K562 (cell line): ENCODE results near the gene RNF152. TPM values are rescaled to one million over a fixed set of nuclear protein-coding genes. Genes with fewer than 3 reads are reported as not detected.

Source experiments
- ATF3 ChIP-seq, 2 experiments: fragments of 450-650 bp in 1 of 2; sonication (generic) in 1 of 2; formaldehyde crosslinking in 1 of 2; IDR thresholded peaks in 1 of 2; conservative IDR thresholded peaks in 1 of 2; 2 replicates each; pipeline versions ENCODE4 v1.6.1 to v1.8.1; 2016 to 2023; ENCODE audit warnings: mild to moderate bottlenecking in 2 of 2, moderate library complexity in 2 of 2, inconsistent platforms in 1 of 2, missing genetic modification reagents in 1 of 2
- ILF3 ChIP-seq: fragments of 450-650 bp; IDR thresholded peaks from 2 replicates; pipeline ENCODE4 v1.6.1; 2018; ENCODE audit warnings: antibody characterized with exemption, mild to moderate bottlenecking, moderate library complexity, borderline replicate concordance
- JUNB ChIP-seq: fragments of 450-650 bp; formaldehyde crosslinking; conservative IDR thresholded peaks from 2 replicates; pipeline ENCODE4 v1.4.0; 2020; ENCODE audit warnings: mild to moderate bottlenecking
- KDM5B ChIP-seq: fragments of 200-600 bp; sonication (generic); IDR thresholded peaks from 2 replicates; pipeline ENCODE4 v1.6.1; 2012; ENCODE audit warnings: low read depth, mild to moderate bottlenecking, moderate library complexity, low read length, control low read depth, inconsistent platforms; ENCODE audit not compliant: insufficient replicate concordance
- PRDM10 ChIP-seq: fragments of 450-650 bp; IDR thresholded peaks from 2 replicates; pipeline ENCODE4 v1.6.1; 2018; ENCODE audit not compliant: partially characterized antibody
- PTTG1 ChIP-seq: fragments of 450-650 bp; IDR thresholded peaks from 2 replicates; pipeline ENCODE4 v1.6.1; 2016; ENCODE audit warnings: low read depth, mild to moderate bottlenecking, missing genetic modification characterization, missing compliant biosample characterization
- YBX1 ChIP-seq: fragments of 450-650 bp; IDR thresholded peaks from 2 replicates; pipeline ENCODE4 v1.7.1; 2016; ENCODE audit warnings: mild to moderate bottlenecking
- ZNF174 ChIP-seq: fragments of 250-450 bp; sonication (Bioruptor Pico); IDR thresholded peaks from 2 replicates; pipeline ENCODE4 v1.4.0; 2020; ENCODE audit warnings: mild to moderate bottlenecking
- polyA plus RNA-seq, 8 experiments: library from polyadenylated mRNA; depleted of rRNA in 4 of 8; stranded (reverse) in 5 of 8; unstranded in 3 of 8; fragments of >200 nt; fragmentation: Nextera tagmentation in 2 of 8; fragmentation: Illumina TruSeq in 1 of 8; extraction: Ambion mirVana in 2 of 8; extraction: Trizol in 1 of 8; gene quantifications; 2 replicates each; pipeline versions ENCODE4 v1.2.1 to v1.2.3, GENCODE V29; 2011 to 2014; ENCODE audit warnings: inconsistent platforms in 1 of 8, missing spikeins in 1 of 8
- total RNA-seq, 7 experiments: library from RNA; depleted of rRNA in 6 of 7; stranded (reverse); fragments of >200 nt in 6 of 7; fragmentation: Illumina TruSeq in 2 of 7; extraction: Trizol in 2 of 7; gene quantifications; 2 replicates each; pipeline versions ENCODE4 v1.2.1 to v1.2.3, GENCODE V29; 2011 to 2021; ENCODE audit warnings: low replicate concordance in 1 of 7

Gene RNF152
- total and polyA plus RNA-seq, 9 of the 15 experiments (the other 6 are each of a cell fraction or from before 2014, with no cell fraction given): 0.04 to 0.05 TPM; not detected in 7

GRCh38 chr18:61855449-61856378 is 37.1 kb downstream of the RNF152 start (continued):
- TF ChIP-seq PRDM10 (no peak), ZNF174 (CRISPR knock-in tag) (no peak), PTTG1 (no peak), ILF3 (no peak), JUNB (no peak), KDM5B (no peak), YBX1 (no peak), ATF3 (IDR thresholded peaks at IDR 0.05) (no peak), ATF3 (CRISPR knock-in tag; conservative IDR thresholded peaks at IDR 0.05) (no peak)
